HG03342 (cell line): ENCODE results near the gene APOB.

Experiments
- ATAC-seq: cut with Tn5 transposase; IDR thresholded peaks from one replicate; pipeline ENCODE4 v1.9.1; 2021; ENCODE audit warnings: mild to moderate bottlenecking, moderate library complexity; ENCODE audit not compliant: unreplicated experiment

The APOB gene

GRCh38 chr2:20953146-20953824 lies 90.6 kb downstream of the APOB start:
- no peak for ATAC-seq
